ENCODE data around the gene CPNE1. TPM values are rescaled to one million over a fixed set of nuclear protein-coding genes. Genes with fewer than 3 reads are reported as not detected.

Gene CPNE1
- total RNA-seq, 1 donor from 2014 or later = 264 TPM

- H3K27me3 Mint-ChIP-seq = no peaks in the 10 kb centered on the region
- no peak overlapping the region for H3K4me3 Mint-ChIP-seq
- peaks cover 11% of the 10 kb centered on the region for H3K36me3 Mint-ChIP-seq (ENCODE audit: low read depth)
- CTCF ChIA-PET = no interaction called here
- no peak for TF ChIP-seq CTCF (IDR thresholded peaks at IDR 0.05)
- peaks cover 26% of the 10 kb centered on the region for H3K4me1 Mint-ChIP-seq
- H3K27ac Mint-ChIP-seq = no peak overlapping the region
- H3K9me3 Mint-ChIP-seq = no peaks in the 10 kb centered on the region
- ATAC-seq (ENCODE audit: low read depth) (no peak), DNase-seq (no peak)
- intact Hi-C loops (cut with micrococcal nuclease) = no loop called here
- POLR2A ChIA-PET = interaction anchor here (1.2 kb wide), 1 partner anchor 17 kb away, joined by 3 read pairs; no protein-coding TSS in a partner anchor
Observed at GRCh38 chr20:35637276-35637675, 27.4 kb downstream of the CPNE1 start.

- H3K4me1 Mint-ChIP-seq = peaks cover 18% of the 10 kb centered on the region
Observed at GRCh38 chr20:35636095-35636494, 28.6 kb downstream of the CPNE1 start.

GRCh38 chr20:35635652-35636051 lies 29.0 kb downstream of the CPNE1 start:
- intact Hi-C loops (cut with micrococcal nuclease) = no loop called here
- POLR2A ChIA-PET = interaction anchor here (0.8 kb wide), 1 partner anchor 11 kb away, joined by 4 read pairs; no protein-coding TSS in a partner anchor

More at GRCh38 chr20:35636095-35636494, 28.6 kb downstream of the CPNE1 start:
- no peaks in the 10 kb centered on the region for H3K9me3 Mint-ChIP-seq
- no peak for DNase-seq
- H3K36me3 Mint-ChIP-seq (ENCODE audit: low read depth) = peaks cover 23% of the 10 kb centered on the region
- no peak overlapping the region for H3K4me3 Mint-ChIP-seq
- CTCF ChIA-PET = interaction anchor here (1.2 kb wide), 1 partner anchor 35 kb away, joined by 3 read pairs; no protein-coding TSS in a partner anchor
- POLR2A ChIA-PET = interaction anchor here (1.2 kb wide), 1 partner anchor 18 kb away, joined by 3 read pairs; no protein-coding TSS in a partner anchor
- H3K27ac Mint-ChIP-seq = no peak overlapping the region
- no peaks in the 10 kb centered on the region for H3K27me3 Mint-ChIP-seq
- no peak for TF ChIP-seq CTCF (IDR thresholded peaks at IDR 0.05)
- intact Hi-C loops (cut with micrococcal nuclease) = no loop called here
- no peak for ATAC-seq (ENCODE audit: low read depth)

GRCh38 chr20:35632539-35633115 lies 32.1 kb downstream of the CPNE1 start:
- ATAC-seq (ENCODE audit: low read depth) = no peak
- POLR2A ChIA-PET = no interaction called here
- no peaks in the 10 kb centered on the region for H3K9me3 Mint-ChIP-seq
- H3K27me3 Mint-ChIP-seq = no peaks in the 10 kb centered on the region
- no peak overlapping the region for H3K4me3 Mint-ChIP-seq
- peaks cover 49% of the 10 kb centered on the region for H3K36me3 Mint-ChIP-seq (ENCODE audit: low read depth)
- intact Hi-C loops (cut with micrococcal nuclease) = no loop called here
- no peak overlapping the region for H3K27ac Mint-ChIP-seq
- H3K4me1 Mint-ChIP-seq = peaks cover 8% of the 10 kb centered on the region
- CTCF ChIA-PET = no interaction called here
- no peak for DNase-seq
- no peak for TF ChIP-seq CTCF (IDR thresholded peaks at IDR 0.05)

More at GRCh38 chr20:35635652-35636051, 29.0 kb downstream of the CPNE1 start:
- no peaks in the 10 kb centered on the region for H3K27me3 Mint-ChIP-seq
- no peaks in the 10 kb centered on the region for H3K9me3 Mint-ChIP-seq
- H3K27ac Mint-ChIP-seq = no peak overlapping the region
- no peak for DNase-seq
- no peak for ATAC-seq (ENCODE audit: low read depth)
- H3K4me3 Mint-ChIP-seq = no peak overlapping the region
- CTCF ChIA-PET = interaction anchor here (1.2 kb wide), 1 partner anchor 34 kb away, joined by 3 read pairs; no protein-coding TSS in a partner anchor
- H3K4me1 Mint-ChIP-seq = peaks cover 18% of the 10 kb centered on the region
- no peak for TF ChIP-seq CTCF (IDR thresholded peaks at IDR 0.05)
- peaks cover 27% of the 10 kb centered on the region for H3K36me3 Mint-ChIP-seq (ENCODE audit: low read depth)

- intact Hi-C loops (cut with micrococcal nuclease) = no loop called here
- POLR2A ChIA-PET = no interaction called here
Observed at GRCh38 chr20:35630636-35631035, 34.1 kb downstream of the CPNE1 start.

More at GRCh38 chr20:35630636-35631035, 34.1 kb downstream of the CPNE1 start:
- Mint-ChIP-seq H3K4me1 (peaks cover 6% of the 10 kb centered on the region), H3K9me3 (no peaks in the 10 kb centered on the region), H3K36me3 (ENCODE audit: low read depth) (peaks cover 68% of the 10 kb centered on the region), H3K4me3 (no peak overlapping the region), H3K27me3 (no peaks in the 10 kb centered on the region), H3K27ac (no peak overlapping the region)
- CTCF ChIA-PET = interaction anchor here (1.1 to 1.3 kb wide), 2 partner anchors 11 to 183 kb away, joined by 3 read pairs; no protein-coding TSS in a partner anchor
- ATAC-seq (ENCODE audit: low read depth) = no peak
- no peak for TF ChIP-seq CTCF (IDR thresholded peaks at IDR 0.05)
- DNase-seq = no peak
